Psoas muscle (tissue), 8 donors: ENCODE results near the gene CUL3. TPM values are rescaled to one million over a fixed set of nuclear protein-coding genes. Genes with fewer than 3 reads are reported as not detected.

Experiments
- ATAC-seq, 4 donors: fragments of 200-7000 bp; cut with Tn5 transposase; one replicate each; pipeline ENCODE4 v1.9.1; 2020; ENCODE audit warnings: moderate library complexity in 3 of 4, mild to moderate bottlenecking in 2 of 4
- DNase-seq, 2 donors: peaks; one replicate each; pipeline ENCODE4 v3.0.0-alpha.2; 2020
- H3K27ac ChIP-seq: fragments of 200-600 bp; one replicate; pipeline ENCODE4 v1.8.0; 2022
- H3K27me3 ChIP-seq, 3 donors: fragments of 200-600 bp in 1 of 3; one replicate each; pipeline versions ENCODE4 v1.6.1 to v1.8.0; 2013 to 2022; ENCODE audit warnings: low read length in 2 of 3, mild to moderate bottlenecking in 2 of 3, moderate library complexity in 1 of 3; ENCODE audit not compliant: insufficient read depth in 3 of 3
- H3K36me3 ChIP-seq, 2 donors: fragments of 200-600 bp in 1 of 2; one replicate each; pipeline versions ENCODE4 v1.6.1 to v1.8.0; 2013 to 2022; ENCODE audit warnings: low read depth in 1 of 2, mild to moderate bottlenecking in 1 of 2, moderate library complexity in 1 of 2; ENCODE audit not compliant: insufficient read depth in 1 of 2
- H3K4me1 ChIP-seq: fragments of 200-600 bp; one replicate; pipeline ENCODE4 v1.8.0; 2022
- H3K4me3 ChIP-seq: fragments of 200-600 bp; one replicate; pipeline ENCODE4 v1.8.0; 2022; ENCODE audit warnings: mild to moderate bottlenecking
- H3K9me3 ChIP-seq: fragments of 200-600 bp; one replicate; pipeline ENCODE4 v1.8.0; 2022
- WGBS, 3 donors: extraction: QIAGEN DNeasy Blood & Tissue Kit; methylation state at CpG; one replicate each; pipeline versions ENCODE4 v1.1.6 to v1.1.7; 2013; 5-methylcytosine and 5-hydroxymethylcytosine counted together
- intact Hi-C, 2 donors: fragments of 100-400 bp; cut with DNase I; formaldehyde crosslinking; loops; one replicate each; pipeline versions ENCODE4 v1.11.0 to v1.14.2; 2022
- polyA plus RNA-seq, 3 donors: library from polyadenylated mRNA; stranded (reverse); fragments of 200-250 nt; gene quantifications; one replicate each; pipeline ENCODE4 v1.2.3, GENCODE V29; 2013
- total RNA-seq, 4 donors: library from RNA; stranded (reverse); fragmentation: NEBNext Ultra II Directional in 2 of 4; extraction: Animal tissue kit (Norgen Biotek cat#: 25700) in 2 of 4; gene quantifications; one replicate each; pipeline versions ENCODE4 v1.2.1 to v1.2.4, GENCODE V29; 2021 to 2023
- TF ChIP-seq, protein P1 (sequence below): fragments of 200-600 bp; IDR thresholded peaks from one replicate; pipeline ENCODE4 v1.8.0; 2022; ENCODE audit warnings: antibody characterized with exemption
- donor health status: healthy with polysubstance abuse.
- donor health status: DM: no; HTN: no; CAD: no; lungs with moderate emphysema.
- donor health status: Bipolar disorder and iron deficiency.
- donor health status: healthy.
- donor health status: DM: yes; HTN: yes; CAD: no.
- donor health status: DM: no; HTN: no; CAD: no.
- donor health status: DM: no; HTN: no; CAD: no.
- donor health status: DM: yes; HTN: yes; CAD: no.

The CUL3 gene
- total and polyA plus RNA-seq, 7 donors, result 103 to 218 (median 128) TPM

DNA sequence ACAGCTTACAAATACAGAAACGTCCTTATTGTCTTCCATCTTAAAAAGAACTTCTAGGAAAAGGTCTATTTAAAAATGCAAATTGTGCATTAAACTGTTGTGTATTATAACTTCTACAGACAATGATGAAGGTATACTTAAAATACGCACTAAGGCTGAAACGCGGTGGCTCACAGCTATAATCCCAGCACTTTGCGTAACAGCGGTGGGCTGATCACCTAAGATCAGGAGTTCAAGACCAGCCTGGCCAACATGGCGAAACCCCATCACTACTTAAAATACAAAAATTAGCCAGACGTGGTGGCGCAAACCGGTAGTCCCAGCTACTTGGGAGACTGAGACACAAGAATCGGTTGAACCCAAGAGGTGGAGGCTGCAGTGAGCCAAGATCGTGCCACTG is 4.9 kb downstream of the CUL3 start:
- TF ChIP-seq, protein P1, sequence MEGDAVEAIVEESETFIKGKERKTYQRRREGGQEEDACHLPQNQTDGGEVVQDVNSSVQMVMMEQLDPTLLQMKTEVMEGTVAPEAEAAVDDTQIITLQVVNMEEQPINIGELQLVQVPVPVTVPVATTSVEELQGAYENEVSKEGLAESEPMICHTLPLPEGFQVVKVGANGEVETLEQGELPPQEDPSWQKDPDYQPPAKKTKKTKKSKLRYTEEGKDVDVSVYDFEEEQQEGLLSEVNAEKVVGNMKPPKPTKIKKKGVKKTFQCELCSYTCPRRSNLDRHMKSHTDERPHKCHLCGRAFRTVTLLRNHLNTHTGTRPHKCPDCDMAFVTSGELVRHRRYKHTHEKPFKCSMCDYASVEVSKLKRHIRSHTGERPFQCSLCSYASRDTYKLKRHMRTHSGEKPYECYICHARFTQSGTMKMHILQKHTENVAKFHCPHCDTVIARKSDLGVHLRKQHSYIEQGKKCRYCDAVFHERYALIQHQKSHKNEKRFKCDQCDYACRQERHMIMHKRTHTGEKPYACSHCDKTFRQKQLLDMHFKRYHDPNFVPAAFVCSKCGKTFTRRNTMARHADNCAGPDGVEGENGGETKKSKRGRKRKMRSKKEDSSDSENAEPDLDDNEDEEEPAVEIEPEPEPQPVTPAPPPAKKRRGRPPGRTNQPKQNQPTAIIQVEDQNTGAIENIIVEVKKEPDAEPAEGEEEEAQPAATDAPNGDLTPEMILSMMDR, result no peak
- DNase-seq, result no peak
- Histone ChIP-seq H3K4me1 (peaks cover 67% of the 10 kb centered on the region), H3K4me3 (no peak overlapping the region), H3K27me3 (no peaks in the 10 kb centered on the region), H3K27ac (no peak overlapping the region), H3K36me3 (peaks cover 0 to 4% of the 10 kb centered on the region in 2 donors), H3K9me3 (no peaks in the 10 kb centered on the region)
- intact Hi-C loops, result loop anchor here (10.0 kb wide), 2 partner anchors 85 to 165 kb away; no protein-coding TSS in a partner anchor
- no peak for ATAC-seq
- WGBS, 3 donors, result 91 to 94% (median 93%) methylated on average over 12 of the region's 12 CpGs

DNA sequence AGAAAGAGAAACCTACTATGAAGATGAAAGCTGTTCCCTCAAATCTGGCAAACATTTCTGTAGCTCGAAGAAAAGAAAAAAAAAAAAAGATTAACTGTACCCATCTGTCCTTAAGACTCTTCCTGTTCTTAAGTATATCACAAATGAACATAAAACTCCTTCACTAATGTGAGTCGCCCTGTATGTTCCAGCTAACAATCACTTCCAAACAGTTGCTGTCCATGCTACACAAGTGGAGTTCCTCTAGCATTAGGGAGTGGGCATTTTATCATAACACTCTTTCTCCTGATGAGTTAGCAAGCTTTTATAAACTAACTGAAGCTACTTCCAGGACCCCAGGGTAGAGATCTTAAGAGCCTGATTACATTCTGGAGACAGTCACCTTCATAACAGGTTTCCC is 5.8 kb downstream of the CUL3 start:
- intact Hi-C loops, result loop anchor here in 1 of 2 donors (10.0 kb wide), 1 partner anchor 55 kb away; no protein-coding TSS in a partner anchor
- ATAC-seq, result peak in 1 of 4 donors; percentile 18
- WGBS, 3 donors, result 9 to 24% (median 17%) methylated on average over 2 of the region's 2 CpGs
- DNase-seq, result no peak
- Histone ChIP-seq H3K4me3 (peak overlapping the region; percentile 31), H3K9me3 (no peaks in the 10 kb centered on the region), H3K27ac (no peak overlapping the region), H3K4me1 (peaks cover 76% of the 10 kb centered on the region), H3K36me3 (peaks cover 0 to 4% of the 10 kb centered on the region in 2 donors), H3K27me3 (no peaks in the 10 kb centered on the region)
- TF ChIP-seq, protein P1, result no peak

GRCh38 chr2:224577541-224577940 is 7.6 kb downstream of the CUL3 start:
- H3K4me1 ChIP-seq, result peaks cover 84% of the 10 kb centered on the region
- H3K27me3 ChIP-seq, result no peaks in the 10 kb centered on the region
- 87 to 92% (median 87%) methylated on average over 2 of the region's 2 CpGs for WGBS, 3 donors
- H3K27ac ChIP-seq, result no peak overlapping the region
- peaks cover 0 to under 1% of the 10 kb centered on the region in 2 donors for H3K36me3 ChIP-seq
- no peak overlapping the region for H3K4me3 ChIP-seq
- DNase-seq (no peak), ATAC-seq (no peak)
- H3K9me3 ChIP-seq, result no peaks in the 10 kb centered on the region
- TF ChIP-seq, protein P1, result no peak
- intact Hi-C loops, result loop anchor here in 1 of 2 donors (10.0 kb wide), 1 partner anchor 53 kb away; no protein-coding TSS in a partner anchor

- intact Hi-C loops, result loop anchor here in 1 of 2 donors (10.0 kb wide), 1 partner anchor 51 kb away; no protein-coding TSS in a partner anchor
- Histone ChIP-seq H3K4me3 (no peak overlapping the region), H3K27me3 (no peaks in the 10 kb centered on the region), H3K27ac (no peak overlapping the region), H3K4me1 (peaks cover 91% of the 10 kb centered on the region), H3K9me3 (no peaks in the 10 kb centered on the region), H3K36me3 (no peaks in the 10 kb centered on the region)
- ATAC-seq (no peak), DNase-seq (no peak)
- TF ChIP-seq, protein P1, result no peak
- WGBS, 3 donors, result 70 to 80% (median 73%) methylated on average over 5 of the region's 5 CpGs
Measured at GRCh38 chr2:224576088-224576715, 9.0 kb downstream of the CUL3 start.
